Loucy (cell line): ENCODE results near the gene CDC37L1.

Experiments used
- H2AFZ ChIP-seq: fragments of 200-600 bp; sonication (generic); 2 replicates; pipeline ENCODE4 v1.6.0; 2016; ENCODE audit warnings: antibody characterized with exemption, mild to moderate bottlenecking, low read length, moderate library complexity
- H3F3A ChIP-seq: fragments of 200-600 bp; 2 replicates; pipeline ENCODE4 v1.6.0; 2016; ENCODE audit warnings: antibody characterized with exemption, low read depth, mild to moderate bottlenecking
- H3K27me3 ChIP-seq: fragments of 200-600 bp; sonication (generic); 2 replicates; pipeline ENCODE4 v1.6.1; 2014; ENCODE audit warnings: low read length, mild to moderate bottlenecking; ENCODE audit not compliant: insufficient read depth, poor library complexity, severe bottlenecking
- H3K36me3 ChIP-seq: fragments of 200-600 bp; sonication (generic); 2 replicates; pipeline ENCODE4 v1.6.1; 2016; ENCODE audit warnings: low read length; ENCODE audit not compliant: insufficient read depth
- H3K4me1 ChIP-seq: fragments of 200-600 bp; sonication (generic); 2 replicates; pipeline ENCODE4 v1.5.1; 2014; ENCODE audit warnings: low read length, mild to moderate bottlenecking; ENCODE audit not compliant: insufficient read depth, poor library complexity, severe bottlenecking
- H3K4me2 ChIP-seq: fragments of 200-600 bp; sonication (generic); 2 replicates; pipeline ENCODE4 v1.6.0; 2014; ENCODE audit warnings: antibody characterized with exemption, low read length, low read depth, mild to moderate bottlenecking; ENCODE audit not compliant: poor library complexity, severe bottlenecking
- H3K4me3 ChIP-seq: fragments of 200-600 bp; sonication (generic); 2 replicates; pipeline ENCODE4 v1.5.1; 2014; ENCODE audit warnings: low read length, mild to moderate bottlenecking, mixed read lengths; ENCODE audit not compliant: poor library complexity, severe bottlenecking
- H3K79me2 ChIP-seq: fragments of 200-600 bp; sonication (generic); 2 replicates; pipeline ENCODE4 v1.6.1; 2014; ENCODE audit warnings: low read length; ENCODE audit not compliant: insufficient read depth
- H3K9ac ChIP-seq: fragments of 200-600 bp; sonication (generic); 2 replicates; pipeline ENCODE4 v1.6.0; 2014; ENCODE audit warnings: mild to moderate bottlenecking, low read depth, low read length, moderate library complexity; ENCODE audit not compliant: poor library complexity, severe bottlenecking
- H3K9me2 ChIP-seq: fragments of 200-600 bp; sonication (generic); replicated peaks from 2 replicates; pipeline ENCODE4 v1.6.1; 2016; ENCODE audit warnings: low read depth, low read length, mixed read lengths
- H3K9me3 ChIP-seq: fragments of 200-600 bp; sonication (generic); 2 replicates; pipeline ENCODE4 v1.6.1; 2014; ENCODE audit warnings: mild to moderate bottlenecking, antibody characterized with exemption, low read length, low read depth; ENCODE audit not compliant: insufficient read depth
- H4K20me1 ChIP-seq: fragments of 200-600 bp; sonication (generic); 2 replicates; pipeline ENCODE4 v1.6.0; 2014; ENCODE audit warnings: antibody characterized with exemption, low read length, mild to moderate bottlenecking; ENCODE audit not compliant: insufficient read depth, poor library complexity, severe bottlenecking
- CTCF ChIP-seq: fragments of 200-600 bp; sonication (generic); conservative IDR thresholded peaks from 2 replicates; pipeline ENCODE4 v1.5.1; 2014; ENCODE audit warnings: mild to moderate bottlenecking, antibody characterized with exemption, low read length
- EZH2phosphoT487 ChIP-seq: fragments of 200-600 bp; IDR thresholded peaks from 2 replicates; pipeline ENCODE4 v1.6.1; 2018; ENCODE audit warnings: antibody characterized with exemption, mild to moderate bottlenecking, moderate library complexity, borderline replicate concordance

CDC37L1 gene

GRCh38 chr9:4665357-4665756 lies 14.0 kb upstream of the CDC37L1 start:
- no peak overlapping the region for H2AFZ ChIP-seq
- no peak overlapping the region for H3K4me3 ChIP-seq
- peak overlapping the region; percentile 85 for H3K4me2 ChIP-seq
- H3F3A ChIP-seq: peaks cover 6% of the 10 kb centered on the region; the same call in 1 of the 2 replicates
- peaks cover 14% of the 10 kb centered on the region for H3K27me3 ChIP-seq
- H3K9me2 ChIP-seq: no peaks in the 10 kb centered on the region
- H4K20me1 ChIP-seq: no peaks in the 10 kb centered on the region
- peaks cover 31% of the 10 kb centered on the region for H3K4me1 ChIP-seq
- H3K36me3 ChIP-seq: no peaks in the 10 kb centered on the region
- no peak overlapping the region for H3K9ac ChIP-seq
- no peaks in the 10 kb centered on the region for H3K79me2 ChIP-seq
- no peaks in the 10 kb centered on the region for H3K9me3 ChIP-seq
- TF ChIP-seq EZH2phosphoT487 (no peak), CTCF (no peak)

- Histone ChIP-seq H3K9ac (peak within 1 kb of the TSS; percentile 35), H3F3A (peaks cover 6% of the 10 kb centered on the region; the same call in 1 of the 2 replicates), H3K36me3 (no peaks in the 10 kb centered on the region), H3K9me3 (no peaks in the 10 kb centered on the region), H3K9me2 (no peaks in the 10 kb centered on the region), H3K4me3 (peak within 1 kb of the TSS; percentile 67), H3K27me3 (peaks cover 14% of the 10 kb centered on the region), H4K20me1 (no peaks in the 10 kb centered on the region), H3K4me1 (peaks cover 31% of the 10 kb centered on the region), H3K79me2 (no peaks in the 10 kb centered on the region), H3K4me2 (peak within 1 kb of the TSS; percentile 85), H2AFZ (peak within 1 kb of the TSS; percentile 70)
- TF ChIP-seq CTCF (no peak; the same call in 1 of the 2 replicates), EZH2phosphoT487 (no peak)
Observed at GRCh38 chr9:4666042-4666699, 13.2 kb upstream of the CDC37L1 start, which contains the start of gene SPATA6L. Gene SPATA6L (minus strand): TSS chr9:4666480. CDS start chr9:4666250, 230 bp downstream.

GRCh38 chr9:4667681-4668080 lies 11.7 kb upstream of the CDC37L1 start:
- no peak overlapping the region for H2AFZ ChIP-seq
- peaks cover 23% of the 10 kb centered on the region for H3K4me1 ChIP-seq
- TF ChIP-seq CTCF: no peak
- TF ChIP-seq EZH2phosphoT487: no peak
- no peak overlapping the region for H3K9ac ChIP-seq
- no peaks in the 10 kb centered on the region for H3K79me2 ChIP-seq
- H3F3A ChIP-seq: peaks cover 6% of the 10 kb centered on the region; the same call in 1 of the 2 replicates
- H3K36me3 ChIP-seq: no peaks in the 10 kb centered on the region
- H4K20me1 ChIP-seq: no peaks in the 10 kb centered on the region
- H3K4me3 ChIP-seq: no peak overlapping the region
- no peak overlapping the region for H3K4me2 ChIP-seq
- peaks cover 14% of the 10 kb centered on the region for H3K27me3 ChIP-seq
- H3K9me3 ChIP-seq: no peaks in the 10 kb centered on the region
- no peaks in the 10 kb centered on the region for H3K9me2 ChIP-seq
